ENCODE measurements around the gene ANXA6. TPM values are rescaled to one million over a fixed set of nuclear protein-coding genes. Genes with fewer than 3 reads are reported as not detected.

Gene ANXA6
- total RNA-seq, 1 donor from 2014 or later = 143 TPM

DNA sequence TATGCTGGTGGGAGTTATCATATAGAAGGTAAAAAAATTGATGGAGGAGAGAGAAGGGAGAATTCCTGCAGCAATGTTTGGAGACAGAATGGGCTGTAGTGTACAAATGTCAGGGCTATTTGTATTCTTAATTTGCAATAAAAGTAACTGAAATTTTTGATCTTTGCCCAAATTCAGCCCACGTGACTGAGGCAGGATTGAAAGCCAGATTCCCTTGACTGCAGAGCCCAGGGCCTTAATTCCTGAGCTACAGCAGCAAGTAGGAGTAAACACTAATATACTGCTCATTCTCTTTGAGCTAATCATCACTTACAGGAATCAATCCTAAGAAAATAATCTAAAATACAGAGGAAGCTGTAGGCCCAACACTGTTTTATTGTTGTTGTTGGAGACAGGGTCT is 5.2 kb upstream of the ANXA6 start:
- TF ChIP-seq CTCF (IDR thresholded peaks at IDR 0.05) = no peak
- no peaks in the 10 kb centered on the region for H3K27me3 ChIP-seq
- DNase-seq = no peak
- H3K4me1 ChIP-seq = peaks cover 13% of the 10 kb centered on the region
- intact Hi-C loops (cut with DNase I) = loop anchor here (5.0 to 10.0 kb wide), 2 partner anchors 35 to 72 kb away; no protein-coding TSS in a partner anchor
- no peaks in the 10 kb centered on the region for H3K36me3 ChIP-seq
- H3K9me3 ChIP-seq = no peaks in the 10 kb centered on the region
- H3K4me3 ChIP-seq = no peak overlapping the region
- ATAC-seq = no peak
- H3K27ac ChIP-seq = no peak overlapping the region

DNA sequence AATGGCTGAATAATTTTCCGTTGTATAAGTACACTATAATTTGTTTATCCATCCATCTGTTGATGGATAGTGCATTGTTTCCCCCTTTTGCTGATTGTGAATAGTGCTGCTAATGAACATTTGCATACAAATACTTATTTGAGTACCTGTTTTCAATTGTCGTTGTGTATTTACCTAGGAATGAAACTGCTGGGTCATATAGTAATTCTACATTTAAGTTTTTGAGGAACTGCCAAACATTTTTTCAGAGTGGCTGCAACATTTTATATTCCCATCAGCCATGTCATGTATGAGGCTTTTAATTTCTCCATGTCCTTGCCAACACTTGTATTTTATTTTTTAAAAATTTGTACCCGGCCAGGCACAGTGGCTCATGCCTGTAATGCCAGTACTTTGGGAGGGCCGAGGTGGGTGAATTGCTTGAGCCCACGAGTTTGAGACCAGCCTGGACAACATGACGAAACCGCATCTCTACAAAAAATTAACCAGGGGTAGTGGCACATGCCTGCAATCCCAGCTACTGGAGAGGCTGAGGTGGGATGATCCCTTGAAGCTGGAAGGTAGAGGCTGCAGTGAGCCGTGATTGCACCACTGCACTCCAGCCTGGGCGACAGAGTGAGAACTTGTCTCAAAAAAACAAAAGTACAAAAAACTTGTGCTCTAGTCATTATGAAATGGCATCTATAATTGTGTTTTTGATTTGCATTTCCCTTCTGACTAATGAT is 2.2 kb upstream of the ANXA6 start:
- intact Hi-C loops (cut with DNase I) = loop anchor here (5.0 to 10.0 kb wide), 2 partner anchors 33 to 75 kb away; no protein-coding TSS in a partner anchor
- H3K27ac ChIP-seq = no peak overlapping the region
- no peaks in the 10 kb centered on the region for H3K27me3 ChIP-seq
- H3K9me3 ChIP-seq = no peaks in the 10 kb centered on the region
- H3K36me3 ChIP-seq = no peaks in the 10 kb centered on the region
- no peak overlapping the region for H3K4me3 ChIP-seq
- DNase-seq = no peak
- no peak for ATAC-seq
- TF ChIP-seq CTCF (IDR thresholded peaks at IDR 0.05) = no peak
- peaks cover 30% of the 10 kb centered on the region for H3K4me1 ChIP-seq

DNA sequence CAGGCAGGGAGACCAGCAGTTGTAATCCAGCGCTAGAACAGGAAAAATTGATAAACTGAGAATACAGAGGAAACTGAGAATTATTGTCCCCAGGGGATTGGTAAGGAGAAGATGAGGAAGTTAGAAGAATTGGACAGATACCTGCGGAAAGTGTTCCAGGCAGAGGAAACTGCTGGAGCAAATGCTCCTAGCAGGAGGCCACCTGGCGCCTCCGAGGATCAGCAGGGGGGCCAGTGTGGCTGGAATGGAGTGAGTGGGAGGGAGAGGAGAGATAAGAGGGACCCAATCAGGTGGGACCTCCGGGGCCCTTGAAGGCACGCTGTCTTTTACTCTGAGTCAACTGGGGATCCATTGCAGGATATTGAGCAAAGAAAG is 695 bp upstream of the ANXA6 start:
- no peaks in the 10 kb centered on the region for H3K9me3 ChIP-seq
- intact Hi-C loops (cut with DNase I) = no loop called here
- DNase-seq = no peak
- peak overlapping the region; percentile 71 for H3K4me3 ChIP-seq
- no peak for TF ChIP-seq CTCF (IDR thresholded peaks at IDR 0.05)
- ATAC-seq = no peak
- H3K27ac ChIP-seq = peak overlapping the region; percentile 82
- H3K27me3 ChIP-seq = no peaks in the 10 kb centered on the region
- peaks cover 38% of the 10 kb centered on the region for H3K4me1 ChIP-seq
- no peaks in the 10 kb centered on the region for H3K36me3 ChIP-seq

GRCh38 chr5:151156507-151157420 is 815 bp downstream of the ANXA6 start:
- Histone ChIP-seq H3K4me1 (peaks cover 50% of the 10 kb centered on the region), H3K27me3 (no peaks in the 10 kb centered on the region), H3K36me3 (no peaks in the 10 kb centered on the region), H3K9me3 (no peaks in the 10 kb centered on the region), H3K27ac (peak overlapping the region; percentile 82), H3K4me3 (peak overlapping the region; percentile 71)
- DNase-seq (no peak), ATAC-seq (peak; percentile 7)
- no peak for TF ChIP-seq CTCF (IDR thresholded peaks at IDR 0.05)
- intact Hi-C loops (cut with DNase I) = no loop called here

- no peak for TF ChIP-seq CTCF (IDR thresholded peaks at IDR 0.05)
- Histone ChIP-seq H3K4me1 (peaks cover 59% of the 10 kb centered on the region), H3K27me3 (no peaks in the 10 kb centered on the region), H3K27ac (peak overlapping the region; percentile 82), H3K9me3 (no peaks in the 10 kb centered on the region), H3K36me3 (no peaks in the 10 kb centered on the region), H3K4me3 (peak overlapping the region; percentile 71)
- ATAC-seq (no peak), DNase-seq (no peak)
- intact Hi-C loops (cut with DNase I) = no loop called here
Measured at GRCh38 chr5:151155775-151156506, 1.6 kb downstream of the ANXA6 start.
